Measurements from ENCODE around the gene DTL.
"Not testable (repeated sequence)": the region's sequence is repeated elsewhere in the genome, so short reads cannot be mapped to it uniquely, and the experiment has no call there.

DTL gene

GRCh38 chr1:212035123-212035834 is at the start of gene DTL, which contains the start of gene INTS7:
DTL (plus strand) TSS chr1:212035748; CDS start chr1:212035891, 143 bp downstream.
INTS7 (minus strand) TSS chr1:212035557; CDS start chr1:212035437, 120 bp downstream.
- DNase-seq (ENCODE audit: low read depth in 4 of 4, low spot score in 1 of 4) = peak; percentile 93 to 98 (median 96)

GRCh38 chr1:211986628-211987254 is 48.8 kb upstream of the DTL start:
- no peak for DNase-seq (ENCODE audit: low read depth in 4 of 4, low spot score in 1 of 4)

GRCh38 chr1:211991695-211992094 is 43.9 kb upstream of the DTL start:
- DNase-seq (ENCODE audit: low read depth in 4 of 4, low spot score in 1 of 4) = no peak

GRCh38 chr1:211997426-211997825 is 38.1 kb upstream of the DTL start:
- DNase-seq (ENCODE audit: low read depth in 4 of 4, low spot score in 1 of 4) = not testable (repeated sequence)

- no peak for DNase-seq (ENCODE audit: low read depth in 4 of 4, low spot score in 1 of 4)
Measured at GRCh38 chr1:212002536-212002935, 33.0 kb upstream of the DTL start.

GRCh38 chr1:212004895-212005608 is 30.5 kb upstream of the DTL start:
- no peak for DNase-seq (ENCODE audit: low read depth in 4 of 4, low spot score in 1 of 4)

GRCh38 chr1:212007178-212007577 is 28.4 kb upstream of the DTL start:
- DNase-seq (ENCODE audit: low read depth in 4 of 4, low spot score in 1 of 4) = no peak

- no peak for DNase-seq (ENCODE audit: low read depth in 4 of 4, low spot score in 1 of 4)
Measured at GRCh38 chr1:212007886-212008285, 27.7 kb upstream of the DTL start.

- DNase-seq (ENCODE audit: low read depth in 4 of 4, low spot score in 1 of 4) = no peak
Measured at GRCh38 chr1:212009561-212009960, 26.0 kb upstream of the DTL start.

GRCh38 chr1:212010004-212010403 is 25.5 kb upstream of the DTL start:
- DNase-seq (ENCODE audit: low read depth in 4 of 4, low spot score in 1 of 4) = no peak

- DNase-seq (ENCODE audit: low read depth in 4 of 4, low spot score in 1 of 4) = peak in 3 of 4 experiments; percentile 41 to 52 (median 42)
Measured at GRCh38 chr1:212012034-212012740, 23.4 kb upstream of the DTL start.

GRCh38 chr1:212013672-212014071 is 21.9 kb upstream of the DTL start:
- DNase-seq (ENCODE audit: low read depth in 4 of 4, low spot score in 1 of 4) = no peak

GRCh38 chr1:212020975-212021374 is 14.6 kb upstream of the DTL start:
- DNase-seq (ENCODE audit: low read depth in 4 of 4, low spot score in 1 of 4) = no peak

- no peak for DNase-seq (ENCODE audit: low read depth in 4 of 4, low spot score in 1 of 4)
Measured at GRCh38 chr1:212021563-212021962, 14.0 kb upstream of the DTL start.

GRCh38 chr1:212022908-212023307 is 12.6 kb upstream of the DTL start:
- not testable (repeated sequence) for DNase-seq (ENCODE audit: low read depth in 4 of 4, low spot score in 1 of 4)

- DNase-seq (ENCODE audit: low read depth in 4 of 4, low spot score in 1 of 4) = no peak
Measured at GRCh38 chr1:212024469-212025149, 10.9 kb upstream of the DTL start.

GRCh38 chr1:212027727-212028126 is 7.8 kb upstream of the DTL start:
- DNase-seq (ENCODE audit: low read depth in 4 of 4, low spot score in 1 of 4) = not testable (repeated sequence)

GRCh38 chr1:212030936-212031528 is 4.5 kb upstream of the DTL start:
- DNase-seq (ENCODE audit: low read depth in 4 of 4, low spot score in 1 of 4) = no peak

GRCh38 chr1:212034516-212035122 is 929 bp upstream of the DTL start:
- no peak for DNase-seq (ENCODE audit: low read depth in 4 of 4, low spot score in 1 of 4)
